Head of caudate nucleus (tissue), 42 donors: ENCODE measurements around the gene CRYBG3.

Experiments
- DNase-seq, 42 donors: peaks; one replicate each; pipeline versions ENCODE4 v3.0.0 to v3.0.0-alpha.2; 2020 to 2021; ENCODE audit warnings: mixed read lengths in 7 of 42
- intact Hi-C: fragments of 100-400 bp; cut with DNase I; formaldehyde crosslinking; loops from one replicate; pipeline ENCODE4 v1.15.0; 2022

The CRYBG3 gene

DNA sequence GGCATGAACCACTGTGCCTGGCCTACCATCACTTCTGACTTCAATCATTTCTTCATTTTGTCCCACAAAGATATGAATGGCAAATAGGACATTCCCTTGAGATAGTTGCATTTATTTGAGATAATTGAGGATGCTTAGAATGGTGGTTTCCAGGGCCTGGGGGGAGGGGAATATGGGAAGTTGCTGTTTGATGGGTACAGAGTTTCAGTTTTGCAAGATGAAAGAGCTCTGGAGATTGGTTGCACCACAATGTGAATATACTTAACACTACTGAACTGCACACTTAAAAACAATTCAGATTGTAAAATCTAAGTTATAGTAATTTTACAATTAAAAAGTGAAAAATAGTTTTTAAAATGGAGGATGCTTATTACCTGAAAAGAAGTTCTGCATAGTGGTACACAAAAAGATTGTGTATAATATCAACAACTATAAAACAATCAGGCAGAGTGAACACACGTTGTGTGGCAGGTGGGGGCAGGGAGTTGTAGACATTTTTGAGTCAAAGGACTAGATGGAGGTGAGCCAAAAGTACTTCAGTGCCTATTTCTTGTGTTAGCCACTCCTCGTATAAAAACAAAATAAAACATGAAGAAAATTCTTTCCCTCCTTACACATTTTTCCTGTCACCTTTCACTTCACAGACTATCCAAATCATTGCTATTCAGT, 168.9 kb downstream of the CRYBG3 start:
- DNase-seq, result no peak
- intact Hi-C loops, result no loop called here

DNA sequence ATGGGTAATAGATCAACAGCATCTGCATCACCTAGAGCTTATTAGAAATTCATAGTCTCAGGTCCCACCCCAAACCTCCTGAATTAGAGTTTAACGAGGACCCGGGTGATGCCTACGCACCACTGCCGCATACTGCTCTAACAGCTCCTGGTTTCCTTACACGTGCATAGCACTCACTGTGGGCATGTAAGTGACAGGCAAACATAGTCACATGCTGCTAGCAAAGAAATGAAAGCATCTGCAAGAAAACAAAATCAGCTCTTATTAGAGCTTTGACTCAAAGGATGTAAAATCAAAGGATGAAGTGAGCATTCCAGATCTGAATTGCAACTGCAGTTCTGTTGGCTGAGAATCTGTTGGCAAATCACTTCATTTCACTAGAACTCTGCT, 169.5 kb downstream of the CRYBG3 start:
- intact Hi-C loops, result no loop called here
- DNase-seq, result peak in 15 of 42 donors; percentile 13 to 63 (median 29)

- intact Hi-C loops, result no loop called here
- no peak for DNase-seq
Measured at GRCh38 chr3:97992547-97993173, 170.8 kb downstream of the CRYBG3 start.

GRCh38 chr3:97993526-97993925, 171.7 kb downstream of the CRYBG3 start:
- DNase-seq, result no peak
- intact Hi-C loops, result no loop called here

DNA sequence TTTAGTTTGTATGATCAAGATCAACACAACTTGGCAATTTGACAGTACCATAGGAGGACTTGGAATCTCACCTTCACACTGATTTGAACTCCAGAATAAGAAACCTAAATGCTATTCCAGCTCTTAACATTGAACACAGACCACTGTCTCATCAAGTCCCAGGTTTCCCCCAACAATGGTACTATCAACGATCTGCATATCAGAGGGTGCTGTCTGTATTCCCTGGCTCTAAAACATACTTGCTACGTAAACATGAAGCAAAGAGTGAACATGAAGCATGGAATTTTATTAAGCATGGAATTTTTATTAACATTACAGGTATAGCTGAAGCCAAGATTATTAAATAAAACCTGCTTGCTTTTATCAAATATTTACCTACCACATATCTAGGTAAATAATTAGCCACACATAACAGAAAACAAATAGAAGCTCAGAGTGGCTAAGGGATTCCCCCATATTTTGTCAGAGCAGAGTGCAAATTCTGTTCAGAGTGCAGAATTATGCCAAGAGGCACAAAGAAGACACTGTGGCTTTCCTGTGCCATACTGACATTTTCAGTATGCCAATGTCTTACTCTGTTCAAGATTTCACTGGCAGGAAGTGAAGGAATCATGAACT, 172.6 kb downstream of the CRYBG3 start:
- intact Hi-C loops, result no loop called here
- no peak for DNase-seq
